Loucy (cell line): Measurements from ENCODE around the gene NDUFAB1.
"Not testable (repeated sequence)": the region's sequence is repeated elsewhere in the genome, so short reads cannot be mapped to it uniquely, and the experiment has no call there.

Experiments used
- H2AFZ ChIP-seq: fragments of 200-600 bp; sonication (generic); 2 replicates; pipeline ENCODE4 v1.6.0; 2016; ENCODE audit warnings: antibody characterized with exemption, mild to moderate bottlenecking, low read length, moderate library complexity
- H3F3A ChIP-seq: fragments of 200-600 bp; 2 replicates; pipeline ENCODE4 v1.6.0; 2016; ENCODE audit warnings: antibody characterized with exemption, low read depth, mild to moderate bottlenecking
- H3K27me3 ChIP-seq: fragments of 200-600 bp; sonication (generic); 2 replicates; pipeline ENCODE4 v1.6.1; 2014; ENCODE audit warnings: low read length, mild to moderate bottlenecking; ENCODE audit not compliant: insufficient read depth, poor library complexity, severe bottlenecking
- H3K36me3 ChIP-seq: fragments of 200-600 bp; sonication (generic); 2 replicates; pipeline ENCODE4 v1.6.1; 2016; ENCODE audit warnings: low read length; ENCODE audit not compliant: insufficient read depth
- H3K4me1 ChIP-seq: fragments of 200-600 bp; sonication (generic); 2 replicates; pipeline ENCODE4 v1.5.1; 2014; ENCODE audit warnings: low read length, mild to moderate bottlenecking; ENCODE audit not compliant: insufficient read depth, poor library complexity, severe bottlenecking
- H3K4me2 ChIP-seq: fragments of 200-600 bp; sonication (generic); 2 replicates; pipeline ENCODE4 v1.6.0; 2014; ENCODE audit warnings: antibody characterized with exemption, low read length, low read depth, mild to moderate bottlenecking; ENCODE audit not compliant: poor library complexity, severe bottlenecking
- H3K4me3 ChIP-seq: fragments of 200-600 bp; sonication (generic); 2 replicates; pipeline ENCODE4 v1.5.1; 2014; ENCODE audit warnings: low read length, mild to moderate bottlenecking, mixed read lengths; ENCODE audit not compliant: poor library complexity, severe bottlenecking
- H3K79me2 ChIP-seq: fragments of 200-600 bp; sonication (generic); 2 replicates; pipeline ENCODE4 v1.6.1; 2014; ENCODE audit warnings: low read length; ENCODE audit not compliant: insufficient read depth
- H3K9ac ChIP-seq: fragments of 200-600 bp; sonication (generic); 2 replicates; pipeline ENCODE4 v1.6.0; 2014; ENCODE audit warnings: mild to moderate bottlenecking, low read depth, low read length, moderate library complexity; ENCODE audit not compliant: poor library complexity, severe bottlenecking
- H3K9me2 ChIP-seq: fragments of 200-600 bp; sonication (generic); replicated peaks from 2 replicates; pipeline ENCODE4 v1.6.1; 2016; ENCODE audit warnings: low read depth, low read length, mixed read lengths
- H3K9me3 ChIP-seq: fragments of 200-600 bp; sonication (generic); 2 replicates; pipeline ENCODE4 v1.6.1; 2014; ENCODE audit warnings: mild to moderate bottlenecking, antibody characterized with exemption, low read length, low read depth; ENCODE audit not compliant: insufficient read depth
- H4K20me1 ChIP-seq: fragments of 200-600 bp; sonication (generic); 2 replicates; pipeline ENCODE4 v1.6.0; 2014; ENCODE audit warnings: antibody characterized with exemption, low read length, mild to moderate bottlenecking; ENCODE audit not compliant: insufficient read depth, poor library complexity, severe bottlenecking
- CTCF ChIP-seq: fragments of 200-600 bp; sonication (generic); conservative IDR thresholded peaks from 2 replicates; pipeline ENCODE4 v1.5.1; 2014; ENCODE audit warnings: mild to moderate bottlenecking, antibody characterized with exemption, low read length
- EZH2phosphoT487 ChIP-seq: fragments of 200-600 bp; IDR thresholded peaks from 2 replicates; pipeline ENCODE4 v1.6.1; 2018; ENCODE audit warnings: antibody characterized with exemption, mild to moderate bottlenecking, moderate library complexity, borderline replicate concordance

NDUFAB1 gene

GRCh38 chr16:23584186-23585076 is 11.7 kb downstream of the NDUFAB1 start:
- Histone ChIP-seq H3K9me2 (no peaks in the 10 kb centered on the region), H3K4me3 (no peak overlapping the region), H3K79me2 (peaks cover 5% of the 10 kb centered on the region; the same call in 1 of the 2 replicates), H3K36me3 (peaks cover 62% of the 10 kb centered on the region), H3K4me1 (no peaks in the 10 kb centered on the region), H3F3A (no peaks in the 10 kb centered on the region), H4K20me1 (peaks cover 3% of the 10 kb centered on the region), H3K4me2 (no peak overlapping the region), H3K9ac (no peak overlapping the region), H2AFZ (no peak overlapping the region), H3K9me3 (no peaks in the 10 kb centered on the region), H3K27me3 (no peaks in the 10 kb centered on the region)
- no peak for TF ChIP-seq CTCF
- no peak for TF ChIP-seq EZH2phosphoT487

GRCh38 chr16:23583271-23583670 is 12.8 kb downstream of the NDUFAB1 start:
- H3K4me3 ChIP-seq, H3K27me3 ChIP-seq, H3K9me2 ChIP-seq, H3K4me1 ChIP-seq, H3F3A ChIP-seq, H3K9ac ChIP-seq, H3K9me3 ChIP-seq, H4K20me1 ChIP-seq, H3K4me2 ChIP-seq, H2AFZ ChIP-seq, H3K79me2 ChIP-seq: not testable (repeated sequence)
- peaks cover 62% of the 10 kb centered on the region for H3K36me3 ChIP-seq

- Histone ChIP-seq H3K4me1 (no peaks in the 10 kb centered on the region), H3K4me2 (no peak overlapping the region), H3K79me2 (no peaks in the 10 kb centered on the region), H3K9me3 (no peaks in the 10 kb centered on the region), H4K20me1 (no peaks in the 10 kb centered on the region), H3K9me2 (no peaks in the 10 kb centered on the region), H2AFZ (no peak overlapping the region), H3K9ac (no peak overlapping the region), H3K36me3 (peaks cover 51% of the 10 kb centered on the region), H3K27me3 (no peaks in the 10 kb centered on the region), H3F3A (no peaks in the 10 kb centered on the region), H3K4me3 (no peak overlapping the region)
- no peak for TF ChIP-seq CTCF
- TF ChIP-seq EZH2phosphoT487: no peak
Measured at GRCh38 chr16:23581764-23582163, 14.4 kb downstream of the NDUFAB1 start.

GRCh38 chr16:23580391-23580790 is 15.7 kb downstream of the NDUFAB1 start:
- Histone ChIP-seq H3K4me3 (no peak overlapping the region), H3K4me1 (no peaks in the 10 kb centered on the region), H2AFZ (no peak overlapping the region), H3K9me2 (no peaks in the 10 kb centered on the region), H4K20me1 (no peaks in the 10 kb centered on the region), H3K4me2 (no peak overlapping the region), H3K36me3 (peaks cover 44% of the 10 kb centered on the region), H3K79me2 (no peaks in the 10 kb centered on the region), H3K27me3 (no peaks in the 10 kb centered on the region), H3K9me3 (no peaks in the 10 kb centered on the region), H3K9ac (no peak overlapping the region), H3F3A (no peaks in the 10 kb centered on the region)
- TF ChIP-seq CTCF (no peak), EZH2phosphoT487 (no peak)
